BLaER1 (cell line): ENCODE results near the gene SDR42E2.
"Not testable (repeated sequence)": the region's sequence is repeated elsewhere in the genome, so short reads cannot be mapped to it uniquely, and the experiment has no call there.

Experiments
- H3K27ac ChIP-seq: shearing (Covaris generic); formaldehyde crosslinking; 2 replicates; pipeline ENCODE4 v1.8.1; 2022
- H3K27me3 ChIP-seq: shearing (Covaris generic); formaldehyde crosslinking; 2 replicates; pipeline ENCODE4 v1.8.1; 2022
- H3K36me3 ChIP-seq: shearing (Covaris generic); formaldehyde crosslinking; 2 replicates; pipeline ENCODE4 v1.8.1; 2022
- H3K4me1 ChIP-seq: shearing (Covaris generic); formaldehyde crosslinking; 2 replicates; pipeline ENCODE4 v1.8.1; 2022
- H3K4me2 ChIP-seq: shearing (Covaris generic); formaldehyde crosslinking; 2 replicates; pipeline ENCODE4 v1.8.1; 2022
- H3K4me3 ChIP-seq: shearing (Covaris generic); formaldehyde crosslinking; 2 replicates; pipeline ENCODE4 v1.8.1; 2022
- H3K9ac ChIP-seq: shearing (Covaris generic); formaldehyde crosslinking; 2 replicates; pipeline ENCODE4 v1.8.1; 2022
- H3K9me3 ChIP-seq: shearing (Covaris generic); formaldehyde crosslinking; 2 replicates; pipeline ENCODE4 v1.8.1; 2022
- H4K20me1 ChIP-seq: shearing (Covaris generic); formaldehyde crosslinking; 2 replicates; pipeline ENCODE4 v1.8.1; 2022
- Cebpa-rat ChIP-seq: shearing (Covaris generic); IDR thresholded peaks from 2 replicates; pipeline ENCODE4 v1.8.1; 2022

The SDR42E2 gene

GRCh38 chr16:22161999-22162655, at the start of gene SDR42E2:
Gene SDR42E2, plus strand, starts transcription at chr16:22162506. Its CDS starts 3,077 bp downstream, at chr16:22165583.
- H3K27me3 ChIP-seq, result no peaks in the 10 kb centered on the region
- no peak within 1 kb of the TSS for H3K4me2 ChIP-seq
- no peaks in the 10 kb centered on the region for H3K36me3 ChIP-seq
- peaks cover 8% of the 10 kb centered on the region; the same call in 1 of the 2 replicates for H3K4me1 ChIP-seq
- H3K4me3 ChIP-seq, result no peak within 1 kb of the TSS
- TF ChIP-seq Cebpa-rat, result no peak
- no peaks in the 10 kb centered on the region for H4K20me1 ChIP-seq
- H3K9ac ChIP-seq, result no peak within 1 kb of the TSS
- no peak within 1 kb of the TSS for H3K27ac ChIP-seq
- no peaks in the 10 kb centered on the region; the same call in 1 of the 2 replicates for H3K9me3 ChIP-seq

- Histone ChIP-seq H4K20me1 (no peaks in the 10 kb centered on the region), H3K4me3 (no peak overlapping the region), H3K4me2 (no peak overlapping the region), H3K4me1 (peaks cover 4% of the 10 kb centered on the region), H3K9ac (no peak overlapping the region), H3K27ac (no peak overlapping the region), H3K36me3 (no peaks in the 10 kb centered on the region), H3K9me3 (no peaks in the 10 kb centered on the region), H3K27me3 (no peaks in the 10 kb centered on the region)
- TF ChIP-seq Cebpa-rat, result no peak
These were observed 46.1 kb upstream of the SDR42E2 start for GRCh38 chr16:22116095-22116700.

GRCh38 chr16:22117609-22118008, 44.7 kb upstream of the SDR42E2 start:
- Histone ChIP-seq H3K4me1 (peaks cover 4% of the 10 kb centered on the region), H3K27me3 (no peaks in the 10 kb centered on the region), H4K20me1 (no peaks in the 10 kb centered on the region), H3K9ac (no peak overlapping the region), H3K9me3 (no peaks in the 10 kb centered on the region), H3K4me3 (no peak overlapping the region), H3K27ac (no peak overlapping the region), H3K36me3 (no peaks in the 10 kb centered on the region), H3K4me2 (no peak overlapping the region)
- TF ChIP-seq Cebpa-rat, result no peak

- TF ChIP-seq Cebpa-rat, result no peak
These were observed 41.9 kb upstream of the SDR42E2 start for GRCh38 chr16:22120440-22120839.

GRCh38 chr16:22122239-22122638, 40.1 kb upstream of the SDR42E2 start:
- H3K36me3 ChIP-seq, result no peaks in the 10 kb centered on the region
- H3K9me3 ChIP-seq, result no peaks in the 10 kb centered on the region
- H3K9ac ChIP-seq, result no peak overlapping the region
- H3K27ac ChIP-seq, result no peak overlapping the region
- no peak overlapping the region for H3K4me3 ChIP-seq
- TF ChIP-seq Cebpa-rat, result no peak
- H3K4me2 ChIP-seq, result no peak overlapping the region; the same call in 1 of the 2 replicates
- H4K20me1 ChIP-seq, result no peaks in the 10 kb centered on the region
- H3K4me1 ChIP-seq, result peaks cover 16% of the 10 kb centered on the region
- no peaks in the 10 kb centered on the region for H3K27me3 ChIP-seq

More at GRCh38 chr16:22120440-22120839, 41.9 kb upstream of the SDR42E2 start:
- Histone ChIP-seq H3K4me2 (no peak overlapping the region), H3K4me1 (peaks cover 16% of the 10 kb centered on the region), H3K36me3 (no peaks in the 10 kb centered on the region), H3K9ac (no peak overlapping the region), H4K20me1 (no peaks in the 10 kb centered on the region), H3K9me3 (no peaks in the 10 kb centered on the region), H3K4me3 (no peak overlapping the region), H3K27me3 (no peaks in the 10 kb centered on the region), H3K27ac (no peak overlapping the region)

GRCh38 chr16:22123146-22123545, 39.2 kb upstream of the SDR42E2 start:
- H4K20me1 ChIP-seq, result no peaks in the 10 kb centered on the region
- peaks cover 16% of the 10 kb centered on the region for H3K4me1 ChIP-seq
- H3K4me2 ChIP-seq, result peak overlapping the region; percentile 55
- H3K4me3 ChIP-seq, result no peak overlapping the region
- no peaks in the 10 kb centered on the region for H3K36me3 ChIP-seq
- no peak overlapping the region for H3K9ac ChIP-seq
- H3K9me3 ChIP-seq, result no peaks in the 10 kb centered on the region
- H3K27me3 ChIP-seq, result no peaks in the 10 kb centered on the region
- H3K27ac ChIP-seq, result no peak overlapping the region
- TF ChIP-seq Cebpa-rat, result no peak

GRCh38 chr16:22123759-22124490, 38.4 kb upstream of the SDR42E2 start:
- Histone ChIP-seq H3K4me3 (no peak overlapping the region), H3K9ac (no peak overlapping the region), H3K4me2 (peak overlapping the region; percentile 55), H3K4me1 (peaks cover 16% of the 10 kb centered on the region), H4K20me1 (no peaks in the 10 kb centered on the region), H3K27me3 (no peaks in the 10 kb centered on the region), H3K27ac (no peak overlapping the region), H3K9me3 (no peaks in the 10 kb centered on the region), H3K36me3 (no peaks in the 10 kb centered on the region)
- TF ChIP-seq Cebpa-rat, result no peak

- no peaks in the 10 kb centered on the region for H3K9me3 ChIP-seq
- H4K20me1 ChIP-seq, result no peaks in the 10 kb centered on the region
- H3K9ac ChIP-seq, result no peak overlapping the region
- no peak overlapping the region for H3K27ac ChIP-seq
- H3K4me2 ChIP-seq, result no peak overlapping the region
- H3K27me3 ChIP-seq, result no peaks in the 10 kb centered on the region
- TF ChIP-seq Cebpa-rat, result no peak
- peaks cover 16% of the 10 kb centered on the region for H3K4me1 ChIP-seq
- no peak overlapping the region for H3K4me3 ChIP-seq
- no peaks in the 10 kb centered on the region for H3K36me3 ChIP-seq
These were observed 37.6 kb upstream of the SDR42E2 start for GRCh38 chr16:22124583-22125284.

- Histone ChIP-seq H3K36me3 (no peaks in the 10 kb centered on the region), H3K4me2 (no peak overlapping the region)
These were observed 36.2 kb upstream of the SDR42E2 start for GRCh38 chr16:22126037-22126558.

GRCh38 chr16:22128537-22128936, 33.8 kb upstream of the SDR42E2 start:
- H3K27ac ChIP-seq, H4K20me1 ChIP-seq: not testable (repeated sequence)

More at GRCh38 chr16:22126037-22126558, 36.2 kb upstream of the SDR42E2 start:
- no peak overlapping the region for H3K9ac ChIP-seq
- H3K27ac ChIP-seq, result no peak overlapping the region
- H3K9me3 ChIP-seq, result no peaks in the 10 kb centered on the region
- no peak for TF ChIP-seq Cebpa-rat
- H3K4me1 ChIP-seq, result peaks cover 16% of the 10 kb centered on the region
- H4K20me1 ChIP-seq, result no peaks in the 10 kb centered on the region
- no peak overlapping the region for H3K4me3 ChIP-seq
- H3K27me3 ChIP-seq, result no peaks in the 10 kb centered on the region

More at GRCh38 chr16:22128537-22128936, 33.8 kb upstream of the SDR42E2 start:
- not testable (repeated sequence) for H3K9me3 ChIP-seq, H3K4me2 ChIP-seq, H3K9ac ChIP-seq, H3K4me1 ChIP-seq, H3K27me3 ChIP-seq, H3K36me3 ChIP-seq, H3K4me3 ChIP-seq
